ENCODE data around the gene INPP5F. TPM values are rescaled to one million over a fixed set of nuclear protein-coding genes. Genes with fewer than 3 reads are reported as not detected.

The INPP5F gene
- total RNA-seq, 4 donors from 2014 or later = 17.1 to 26.9 (median 24.0) TPM

DNA sequence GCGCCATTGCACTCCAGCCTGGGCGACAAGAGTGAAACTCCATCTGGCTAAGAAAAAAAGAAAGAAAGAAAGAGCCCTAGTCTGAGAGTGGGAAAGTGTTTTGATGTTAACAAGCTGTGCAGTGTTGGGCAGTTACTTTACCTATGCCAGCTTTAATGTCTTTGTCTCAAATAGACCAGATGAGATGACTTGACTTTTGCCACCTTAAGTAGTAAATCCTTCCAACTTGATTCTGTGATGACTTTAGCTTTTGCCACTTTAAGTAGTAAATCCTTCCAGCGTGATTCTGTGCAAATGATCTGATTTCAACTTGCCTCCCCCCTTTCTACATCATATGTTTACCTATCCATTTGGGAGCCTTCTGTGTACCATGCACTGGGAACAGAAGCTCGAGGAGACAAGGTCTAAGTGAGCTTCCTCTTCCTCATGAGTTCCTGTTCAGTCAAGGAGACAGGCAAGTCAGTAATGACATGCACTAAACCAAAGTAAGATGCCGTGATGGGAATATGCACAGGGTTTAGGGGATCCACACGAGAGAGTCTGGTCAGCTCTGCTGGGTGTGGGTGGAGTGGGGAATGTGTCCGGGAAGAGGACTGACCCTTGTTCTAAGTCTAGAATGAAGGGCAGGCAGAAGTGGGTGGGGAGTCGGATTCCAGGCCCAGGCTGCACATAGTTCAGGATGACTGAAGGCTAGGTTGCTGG is 17.2 kb downstream of the INPP5F start:
- no peak overlapping the region for H3K4me3 ChIP-seq
- no peaks in the 10 kb centered on the region for H3K36me3 ChIP-seq
- H3K4me1 ChIP-seq = peaks cover 0 to 26% (median 0%) of the 10 kb centered on the region in 3 donors
- TF ChIP-seq POLR2A (IDR thresholded peaks at IDR 0.05) = no peak
- TF ChIP-seq POLR2AphosphoS5 (IDR thresholded peaks at IDR 0.05) = no peak
- TF ChIP-seq, protein P1, sequence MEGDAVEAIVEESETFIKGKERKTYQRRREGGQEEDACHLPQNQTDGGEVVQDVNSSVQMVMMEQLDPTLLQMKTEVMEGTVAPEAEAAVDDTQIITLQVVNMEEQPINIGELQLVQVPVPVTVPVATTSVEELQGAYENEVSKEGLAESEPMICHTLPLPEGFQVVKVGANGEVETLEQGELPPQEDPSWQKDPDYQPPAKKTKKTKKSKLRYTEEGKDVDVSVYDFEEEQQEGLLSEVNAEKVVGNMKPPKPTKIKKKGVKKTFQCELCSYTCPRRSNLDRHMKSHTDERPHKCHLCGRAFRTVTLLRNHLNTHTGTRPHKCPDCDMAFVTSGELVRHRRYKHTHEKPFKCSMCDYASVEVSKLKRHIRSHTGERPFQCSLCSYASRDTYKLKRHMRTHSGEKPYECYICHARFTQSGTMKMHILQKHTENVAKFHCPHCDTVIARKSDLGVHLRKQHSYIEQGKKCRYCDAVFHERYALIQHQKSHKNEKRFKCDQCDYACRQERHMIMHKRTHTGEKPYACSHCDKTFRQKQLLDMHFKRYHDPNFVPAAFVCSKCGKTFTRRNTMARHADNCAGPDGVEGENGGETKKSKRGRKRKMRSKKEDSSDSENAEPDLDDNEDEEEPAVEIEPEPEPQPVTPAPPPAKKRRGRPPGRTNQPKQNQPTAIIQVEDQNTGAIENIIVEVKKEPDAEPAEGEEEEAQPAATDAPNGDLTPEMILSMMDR (IDR thresholded peaks at IDR 0.05) = no peak
- no peak for TF ChIP-seq EP300 (IDR thresholded peaks at IDR 0.05)
- no peak for ATAC-seq
- no peaks in the 10 kb centered on the region for H3K27me3 ChIP-seq
- H3K27ac ChIP-seq = no peak overlapping the region
- H3K9me3 ChIP-seq = no peaks in the 10 kb centered on the region
- WGBS, 2 donors (ENCODE audit: low coverage in 1 of 2) = 56 to 61% methylated on average over 3 to 7 of the region's 8 CpGs

DNA sequence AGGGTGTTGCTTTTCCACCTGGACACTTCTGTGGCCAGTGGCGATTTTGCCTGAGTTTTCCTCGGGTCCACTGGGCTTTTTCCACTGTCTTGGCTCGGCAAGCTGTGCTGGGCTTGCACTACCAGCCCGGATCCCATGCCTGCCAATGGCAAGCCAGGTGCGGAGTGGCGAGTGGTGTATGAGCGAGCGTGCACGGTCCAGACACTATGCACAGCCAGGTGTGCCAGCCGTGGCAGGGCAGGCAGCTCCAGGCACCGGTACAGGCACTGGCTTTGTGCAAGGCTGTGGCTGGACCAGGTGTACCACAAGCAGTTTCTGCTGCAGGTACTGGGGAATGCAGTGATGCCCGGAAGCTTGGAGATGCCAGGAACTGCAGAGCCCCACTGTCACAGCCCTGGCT is 22.1 kb downstream of the INPP5F start:
- Histone ChIP-seq H3K4me1 (peaks cover 0 to 30% (median 10%) of the 10 kb centered on the region in 3 donors), H3K27ac (no peak overlapping the region), H3K27me3 (no peaks in the 10 kb centered on the region), H3K9me3 (no peaks in the 10 kb centered on the region), H3K4me3 (no peak overlapping the region), H3K36me3 (no peaks in the 10 kb centered on the region)
- no peak for TF ChIP-seq EP300 (IDR thresholded peaks at IDR 0.05)
- TF ChIP-seq, protein P1 (IDR thresholded peaks at IDR 0.05) = no peak
- TF ChIP-seq POLR2A (IDR thresholded peaks at IDR 0.05) = no peak
- no peak for TF ChIP-seq POLR2AphosphoS5 (IDR thresholded peaks at IDR 0.05)
- ATAC-seq = no peak
- WGBS, 2 donors (ENCODE audit: low coverage in 1 of 2) = 96 to 100% methylated on average over 2 to 3 of the region's 12 CpGs

DNA sequence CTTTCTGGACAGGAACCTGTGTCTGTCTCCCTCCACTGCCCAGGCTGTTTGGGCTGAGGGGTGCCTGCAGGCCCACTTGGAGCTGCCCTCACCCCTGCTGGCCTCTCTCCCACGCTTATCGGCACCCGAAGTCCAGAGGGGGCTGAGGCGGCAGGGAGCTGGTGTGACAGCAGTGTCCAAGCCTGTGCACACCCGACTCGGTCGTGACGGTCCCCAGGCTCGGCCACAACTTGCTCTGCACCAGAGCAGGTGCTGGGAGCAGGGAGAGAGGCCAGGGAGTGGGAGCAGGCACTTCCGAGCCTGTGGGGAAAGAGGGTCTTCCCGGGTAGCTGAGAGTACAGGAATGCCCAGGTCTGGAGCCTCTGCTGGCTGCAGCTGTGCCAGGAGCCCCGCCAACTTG is 23.0 kb downstream of the INPP5F start:
- TF ChIP-seq, protein P1 (IDR thresholded peaks at IDR 0.05) = no peak
- TF ChIP-seq POLR2A (IDR thresholded peaks at IDR 0.05) (no peak), POLR2AphosphoS5 (IDR thresholded peaks at IDR 0.05) (no peak), EP300 (IDR thresholded peaks at IDR 0.05) (no peak)
- Histone ChIP-seq H3K27ac (no peak overlapping the region), H3K36me3 (no peaks in the 10 kb centered on the region), H3K4me3 (no peak overlapping the region), H3K4me1 (peaks cover 0 to 36% (median 10%) of the 10 kb centered on the region in 3 donors), H3K27me3 (no peaks in the 10 kb centered on the region), H3K9me3 (no peaks in the 10 kb centered on the region)
- ATAC-seq = no peak
- WGBS, 2 donors (ENCODE audit: low coverage in 1 of 2) = 80% methylated on average over 1 of the region's 12 CpGs; no CpG with 5 or more reads in 1 of the 2 donors

DNA sequence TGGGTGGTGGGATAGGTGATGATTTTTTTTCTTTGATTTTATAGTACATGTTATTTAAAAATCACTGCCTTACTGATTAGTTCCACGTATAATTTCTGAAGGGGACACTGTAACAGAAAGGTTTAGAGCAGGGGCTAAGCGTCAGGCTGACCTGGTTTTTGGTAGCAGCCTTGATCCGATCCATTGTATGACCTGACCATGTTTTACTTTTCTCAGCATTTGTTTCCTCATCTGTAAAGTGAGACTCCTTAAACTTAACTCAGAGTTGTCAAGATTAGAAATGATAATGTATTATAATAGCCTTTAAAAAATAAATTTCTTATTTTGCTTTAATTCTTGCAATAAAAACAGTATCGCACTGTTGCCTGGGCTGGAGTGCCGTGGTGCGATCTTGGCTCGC is 23.6 kb downstream of the INPP5F start:
- H3K9me3 ChIP-seq = no peaks in the 10 kb centered on the region
- TF ChIP-seq, protein P1 (IDR thresholded peaks at IDR 0.05) = no peak
- TF ChIP-seq POLR2AphosphoS5 (IDR thresholded peaks at IDR 0.05) (no peak), EP300 (IDR thresholded peaks at IDR 0.05) (no peak), POLR2A (IDR thresholded peaks at IDR 0.05) (no peak)
- H3K36me3 ChIP-seq = no peaks in the 10 kb centered on the region
- H3K4me1 ChIP-seq = peaks cover 0 to 42% (median 10%) of the 10 kb centered on the region in 3 donors
- H3K27ac ChIP-seq = no peak overlapping the region
- H3K4me3 ChIP-seq = no peak overlapping the region
- WGBS, 2 donors (ENCODE audit: low coverage in 1 of 2) = 96 to 98% methylated on average over 7 of the region's 7 CpGs
- ATAC-seq = no peak
- H3K27me3 ChIP-seq = no peaks in the 10 kb centered on the region

Data from gastroesophageal sphincter (tissue), 4 donors.